H1 (cell line): ENCODE measurements around the gene NBAS. TPM values are rescaled to one million over a fixed set of nuclear protein-coding genes. Genes with fewer than 3 reads are reported as not detected.

ENCODE experiments used
- CTCF ChIA-PET: fragments of 300-600 bp; sonication (Branson Sonifier 250); formaldehyde crosslinking; loops from one replicate; lab custom pipeline; 2021; ENCODE audit not compliant: partially characterized antibody; lab: Charles Lee
- POLR2A ChIA-PET: fragments of 300-600 bp; sonication (Branson Sonifier 250); formaldehyde crosslinking; loops from one replicate; lab custom pipeline; 2021; ENCODE audit warnings: inconsistent platforms; ENCODE audit not compliant: partially characterized antibody; lab: Charles Lee
- DNase-seq, 2 experiments: peaks; one replicate each; pipeline versions ENCODE4 v3.0.0 to v3.0.0-alpha.2; 2010 to 2022; ENCODE audit warnings: low spot score in 2 of 2, low read depth in 1 of 2, mixed read lengths in 1 of 2
- FAIRE-seq: peaks from 2 replicates; lab custom pipeline; 2011; peaks lifted over from hg19 to GRCh38; lab: Jason Lieb, UNC
- H2AFZ ChIP-seq: 2 replicates; pipeline ENCODE4 v1.8.1; 2012; ENCODE audit warnings: low read length, inconsistent platforms
- H2AK5ac ChIP-seq: 2 replicates; pipeline ENCODE4 v1.6.1; 2013; ENCODE audit warnings: low read depth, low read length
- H2BK120ac ChIP-seq: replicated peaks from 2 replicates; pipeline ENCODE3; 2013; ENCODE audit warnings: low read depth, low read length, inconsistent platforms
- H2BK12ac ChIP-seq: 2 replicates; pipeline ENCODE4 v1.6.1; 2013; ENCODE audit warnings: low read depth, low read length
- H2BK15ac ChIP-seq: 2 replicates; pipeline ENCODE4 v1.6.1; 2013; ENCODE audit warnings: low read length
- H2BK20ac ChIP-seq: 2 replicates; pipeline ENCODE4 v1.6.1; 2013; ENCODE audit warnings: low read length
- H2BK5ac ChIP-seq: 2 replicates; pipeline ENCODE4 v1.6.1; 2013; ENCODE audit warnings: low read depth, low read length
- H3K14ac ChIP-seq: 2 replicates; pipeline ENCODE4 v1.6.1; 2013; ENCODE audit warnings: inconsistent platforms; ENCODE audit not compliant: insufficient read length
- H3K18ac ChIP-seq: 2 replicates; pipeline ENCODE4 v1.6.1; 2013; ENCODE audit warnings: low read length; ENCODE audit errors: extremely low read depth
- H3K23ac ChIP-seq: 2 replicates; pipeline ENCODE4 v1.6.1; 2013; ENCODE audit warnings: inconsistent platforms; ENCODE audit not compliant: insufficient read length
- H3K23me2 ChIP-seq: 2 replicates; pipeline ENCODE4 v1.6.1; 2013; ENCODE audit warnings: low read depth, low read length
- H3K27ac ChIP-seq: 2 replicates; pipeline ENCODE4 v1.6.1; 2011; ENCODE audit warnings: low read depth, low read length, inconsistent platforms
- H3K27me3 ChIP-seq, 4 experiments: replicated peaks in 1 of 4; 1 replicate in 1 of 4; 2 replicates in 3 of 4; pipeline versions ENCODE4 v1.6.1 to v1.8.1; 2011 to 2013; ENCODE audit warnings: low read length in 3 of 4, mild to moderate bottlenecking in 3 of 4, inconsistent platforms in 2 of 4, mixed read lengths in 2 of 4, moderate library complexity in 1 of 4; ENCODE audit not compliant: control insufficient read depth in 3 of 4, insufficient read depth in 3 of 4; ENCODE audit errors: extremely low read depth in 1 of 4
- H3K36me3 ChIP-seq, 4 experiments: 2 replicates each; pipeline versions ENCODE4 v1.6.1 to v1.8.1; 2011 to 2013; ENCODE audit warnings: mild to moderate bottlenecking in 4 of 4, low read length in 3 of 4, moderate library complexity in 2 of 4, control low read depth in 1 of 4, inconsistent platforms in 1 of 4; ENCODE audit not compliant: insufficient read depth in 4 of 4, control insufficient read depth in 2 of 4
- H3K4ac ChIP-seq: replicated peaks from 2 replicates; pipeline ENCODE3; 2013; ENCODE audit warnings: low read length, low read depth, mixed read lengths, inconsistent platforms; ENCODE audit not compliant: insufficient read length
- H3K4me1 ChIP-seq, 4 experiments: replicated peaks in 1 of 4; 1 replicate in 1 of 4; 2 replicates in 3 of 4; pipeline versions ENCODE4 v1.6.1 to v1.8.1; 2011 to 2013; ENCODE audit warnings: low read length in 3 of 4, inconsistent platforms in 2 of 4, mixed read lengths in 1 of 4; ENCODE audit not compliant: insufficient read depth in 4 of 4, control insufficient read depth in 3 of 4
- H3K4me2 ChIP-seq, 2 experiments: 2 replicates each; pipeline versions ENCODE4 v1.6.1 to v1.8.1; 2011 to 2013; ENCODE audit warnings: low read depth in 2 of 2, low read length in 2 of 2, control low read depth in 1 of 2, inconsistent platforms in 1 of 2, mild to moderate bottlenecking in 1 of 2; ENCODE audit not compliant: insufficient read depth in 1 of 2
- H3K4me3 ChIP-seq, 4 experiments: fragments of 200-600, 300-600 bp in 1 of 4; sonication (generic), shearing (Covaris generic), sonication (Bioruptor Twin) in 1 of 4; 2 replicates each; pipeline versions ENCODE4 v1.5.1 to v1.8.1; 2011 to 2016; ENCODE audit warnings: low read length in 4 of 4, low read depth in 3 of 4, control low read depth in 2 of 4, inconsistent platforms in 2 of 4, mild to moderate bottlenecking in 2 of 4, mixed read lengths in 1 of 4, moderate library complexity in 1 of 4; ENCODE audit not compliant: insufficient read depth in 2 of 4; ENCODE audit errors: extremely low read depth in 1 of 4
- H3K56ac ChIP-seq: replicated peaks from 2 replicates; pipeline ENCODE3; 2013; ENCODE audit warnings: low read depth, mild to moderate bottlenecking, mixed read lengths, low read length, inconsistent platforms; ENCODE audit not compliant: insufficient read length
- H3K79me1 ChIP-seq: 2 replicates; pipeline ENCODE4 v1.6.1; 2013; ENCODE audit warnings: low read depth, low read length, control low read depth
- H3K79me2 ChIP-seq, 2 experiments: 2 replicates each; pipeline versions ENCODE4 v1.6.1 to v1.8.1; 2012 to 2013; ENCODE audit warnings: low read length in 2 of 2, mild to moderate bottlenecking in 2 of 2, inconsistent platforms in 1 of 2; ENCODE audit not compliant: insufficient read depth in 2 of 2, control insufficient read depth in 1 of 2
- H3K9ac ChIP-seq, 4 experiments: replicated peaks in 1 of 4; 1 replicate in 1 of 4; 2 replicates in 3 of 4; pipeline versions ENCODE4 v1.6.1 to v1.8.1; 2011 to 2013; ENCODE audit warnings: low read depth in 3 of 4, low read length in 3 of 4, control low read depth in 2 of 4, mild to moderate bottlenecking in 2 of 4, moderate library complexity in 2 of 4, inconsistent platforms in 1 of 4; ENCODE audit errors: extremely low read depth in 1 of 4
- H3K9me3 ChIP-seq, 2 experiments: 2 replicates each; pipeline versions ENCODE4 v1.6.1 to v1.8.1; 2012 to 2013; ENCODE audit warnings: mild to moderate bottlenecking in 2 of 2, moderate library complexity in 2 of 2, control low read depth in 1 of 2, inconsistent platforms in 1 of 2, low read depth in 1 of 2, low read length in 1 of 2, mixed read lengths in 1 of 2; ENCODE audit not compliant: insufficient read depth in 2 of 2
- H4K20me1 ChIP-seq, 2 experiments: replicated peaks in 1 of 2; 2 replicates each; pipeline versions ENCODE3 to v1.8.1; 2011 to 2013; ENCODE audit warnings: inconsistent platforms in 2 of 2, low read length in 2 of 2, mild to moderate bottlenecking in 1 of 2; ENCODE audit not compliant: insufficient read depth in 2 of 2, control insufficient read depth in 1 of 2
- H4K5ac ChIP-seq: 2 replicates; pipeline ENCODE4 v1.6.1; 2013; ENCODE audit warnings: low read length, low read depth, mixed read lengths, inconsistent platforms; ENCODE audit not compliant: insufficient read length
- H4K8ac ChIP-seq: 2 replicates; pipeline ENCODE4 v1.8.0; 2013; ENCODE audit warnings: mild to moderate bottlenecking, moderate library complexity, low read length, inconsistent platforms; ENCODE audit not compliant: insufficient read depth; ENCODE audit errors: extremely low read depth
- H4K91ac ChIP-seq: replicated peaks from 2 replicates; pipeline ENCODE3; 2013; ENCODE audit warnings: low read length, mixed read lengths, inconsistent platforms; ENCODE audit not compliant: insufficient read length
- BACH1 ChIP-seq: IDR thresholded peaks from 2 replicates; pipeline ENCODE4 v1.6.1; 2012; ENCODE audit warnings: low read length, improper control_type of control experiment
- BCL11A ChIP-seq, 2 experiments: IDR thresholded peaks; one replicate each; pipeline ENCODE4 v1.6.1; 2011; ENCODE audit warnings: low read depth in 2 of 2, low read length in 2 of 2, mild to moderate bottlenecking in 2 of 2
- CBX5 ChIP-seq: fragments of 300-800, 300-1000 bp; sonication (generic); IDR thresholded peaks from 2 replicates; pipeline ENCODE4 v1.7.1; 2016; ENCODE audit warnings: antibody characterized with exemption, low read length, low read depth
- CEBPB ChIP-seq: IDR thresholded peaks from 2 replicates; pipeline ENCODE4 v1.6.1; 2012; ENCODE audit warnings: low read depth, low read length
- E2F6 ChIP-seq: IDR thresholded peaks from 2 replicates; pipeline ENCODE4 v1.6.1; 2012; ENCODE audit warnings: inconsistent platforms
- GTF2F1 ChIP-seq: IDR thresholded peaks from 2 replicates; pipeline ENCODE4 v1.6.1; 2012; ENCODE audit warnings: low read depth, low read length, improper control_type of control experiment, borderline replicate concordance
- KDM1A ChIP-seq: fragments of 200-600, 300-600 bp; sonication (generic); IDR thresholded peaks from 2 replicates; pipeline ENCODE4 v1.7.1; 2016; ENCODE audit warnings: mild to moderate bottlenecking, low read length, borderline replicate concordance
- MAFK ChIP-seq: IDR thresholded peaks from 2 replicates; pipeline ENCODE4 v1.6.1; 2012; ENCODE audit warnings: low read depth, mild to moderate bottlenecking, improper control_type of control experiment, low read length
- MAX ChIP-seq: IDR thresholded peaks from 2 replicates; pipeline ENCODE4 v1.6.1; 2012; ENCODE audit warnings: inconsistent platforms
- POLR2AphosphoS5 ChIP-seq: IDR thresholded peaks from 2 replicates; pipeline ENCODE4 v1.6.1; 2011; ENCODE audit warnings: low read depth, low read length
- POU5F1 ChIP-seq: IDR thresholded peaks from 2 replicates; pipeline ENCODE4 v1.6.1; 2011; ENCODE audit warnings: low read depth, mild to moderate bottlenecking, low read length, moderate library complexity
- SRF ChIP-seq: IDR thresholded peaks from 2 replicates; pipeline ENCODE4 v1.6.1; 2011; ENCODE audit warnings: mild to moderate bottlenecking, low read depth, low read length, moderate library complexity
- TBP ChIP-seq: IDR thresholded peaks from 2 replicates; pipeline ENCODE4 v1.6.1; 2011; ENCODE audit warnings: low read depth, low read length, improper control_type of control experiment
- YY1 ChIP-seq: IDR thresholded peaks from 2 replicates; pipeline ENCODE4 v1.6.1; 2011; ENCODE audit warnings: low read depth, mild to moderate bottlenecking, low read length
- WGBS, 2 experiments: shearing (Covaris generic) in 1 of 2; methylation state at CpG; one replicate each; pipeline versions ENCODE4 v1.1.6 to v1.1.7; 2013 to 2015; ENCODE audit warnings: low lambda C conversion rate in 2 of 2, mixed read lengths in 2 of 2, inconsistent platforms in 1 of 2, low coverage in 1 of 2, missing lambda C conversion rate in 1 of 2; ENCODE audit not compliant: insufficient replicate concordance in 2 of 2, insufficient coverage in 1 of 2, insufficient read length in 1 of 2; ENCODE audit errors: extremely low coverage in 1 of 2, missing lambda C conversion rate in 1 of 2; 5-methylcytosine and 5-hydroxymethylcytosine counted together
- polyA plus RNA-seq, 7 experiments: library from polyadenylated mRNA; depleted of rRNA in 3 of 7; stranded (reverse) in 5 of 7; unstranded in 2 of 7; fragments of >200 nt in 5 of 7; fragments of 200-250 nt in 2 of 7; gene quantifications; 1 replicate in 5 of 7; 2 replicates in 1 of 7; 4 replicates in 1 of 7; pipeline versions ENCODE4 v1.2.1 to v1.2.3, GENCODE V29; 2011 to 2013; ENCODE audit warnings: missing spikeins in 2 of 7, mixed read lengths in 2 of 7
- total RNA-seq: library from RNA; stranded (reverse); fragmentation: NEBNext Ultra II Directional; extraction: Animal tissue kit (Norgen Biotek cat#: 25700); gene quantifications from 2 replicates; pipeline ENCODE4 v1.2.1, GENCODE V29; 2021

NBAS gene
- total and polyA plus RNA-seq, 2 of the 8 experiments (the other 6 are each of a cell fraction or from before 2014, with no cell fraction given), result 19.6 to 34.8 TPM

GRCh38 chr2:15449556-15450236 lies 111.4 kb downstream of the NBAS start:
- DNase-seq (no peak), FAIRE-seq (no peak)
- no peaks in the 10 kb centered on the region for H3K23me2 ChIP-seq
- H3K23ac ChIP-seq, result no peak overlapping the region
- no peaks in the 10 kb centered on the region; a peak in 1 of 8 replicates for H3K36me3 ChIP-seq
- no peak overlapping the region for H2BK20ac ChIP-seq
- H3K27ac ChIP-seq, result no peak overlapping the region
- H3K4me3 ChIP-seq, result no peak overlapping the region
- no peak overlapping the region for H2AFZ ChIP-seq
- no peak overlapping the region for H3K4me2 ChIP-seq
- no peaks in the 10 kb centered on the region for H4K20me1 ChIP-seq
- H2BK15ac ChIP-seq, result no peak overlapping the region
- no peaks in the 10 kb centered on the region for H3K79me2 ChIP-seq
- H3K18ac ChIP-seq, result no peak overlapping the region
- no peak overlapping the region for H2BK5ac ChIP-seq
- no peak overlapping the region for H3K4ac ChIP-seq
- H4K91ac ChIP-seq, result no peak overlapping the region
- H2AK5ac ChIP-seq, result no peak overlapping the region
- H3K27me3 ChIP-seq, result no peaks in the 10 kb centered on the region
- no peak overlapping the region for H2BK120ac ChIP-seq
- H3K56ac ChIP-seq, result no peak overlapping the region
- no peak overlapping the region for H4K5ac ChIP-seq
- WGBS, 2 experiments, result 47% methylated on average over 2 of the region's 2 CpGs; no CpG with 5 or more reads in 1 of the 2 experiments
- H3K9me3 ChIP-seq, result no peaks in the 10 kb centered on the region
- peaks cover 0 to 3% (median 0%) of the 10 kb centered on the region in 4 experiments; a peak in 2 of 7 replicates for H3K4me1 ChIP-seq
- ChIA-PET CTCF (no interaction called here), POLR2A (no interaction called here)
- H3K9ac ChIP-seq, result no peak overlapping the region; a peak in 1 of 7 replicates
- H4K8ac ChIP-seq, result no peak overlapping the region
- H2BK12ac ChIP-seq, result no peak overlapping the region
- no peaks in the 10 kb centered on the region for H3K79me1 ChIP-seq
- H3K14ac ChIP-seq, result no peak overlapping the region
- TF ChIP-seq BCL11A (IDR thresholded peaks at IDR 0.05; ENCODE audit: low read depth in 2 of 2, low read length in 2 of 2) (no peak), SRF (no peak), TBP (no peak), GTF2F1 (no peak), KDM1A (no peak), MAX (no peak), E2F6 (no peak), MAFK (no peak), POU5F1 (no peak), YY1 (no peak), CBX5 (no peak), POLR2AphosphoS5 (no peak), CEBPB (no peak), BACH1 (no peak)
